Right atrium auricular region (tissue), 2 donors: ENCODE results near the gene CEP72. TPM values are rescaled to one million over a fixed set of nuclear protein-coding genes. Genes with fewer than 3 reads are reported as not detected.

ENCODE experiments used
- DNase-seq: peaks from one replicate; pipeline ENCODE4 v3.0.0-alpha.2; 2019; ENCODE audit warnings: low spot score
- H3K27ac ChIP-seq, 2 donors: fragments of 200-600 bp; sonication (generic); 1 replicate in 1 of 2; 2 replicates in 1 of 2; pipeline ENCODE4 v1.5.1; 2016 to 2019
- H3K27me3 ChIP-seq, 2 donors: fragments of 200-600 bp; sonication (generic); one replicate each; pipeline versions ENCODE4 v1.5.1 to v1.6.0; 2017 to 2019
- H3K36me3 ChIP-seq: fragments of 200-600 bp; sonication (generic); one replicate; pipeline ENCODE4 v1.5.1; 2016
- H3K4me1 ChIP-seq, 2 donors: fragments of 200-600 bp; sonication (generic); one replicate each; pipeline versions ENCODE4 v1.5.1 to v1.6.0; 2017 to 2019
- H3K4me3 ChIP-seq, 2 donors: fragments of 200-600 bp; sonication (generic); 1 replicate in 1 of 2; 2 replicates in 1 of 2; pipeline ENCODE4 v1.5.1; 2017 to 2019; ENCODE audit warnings: mild to moderate bottlenecking in 1 of 2, moderate library complexity in 1 of 2
- H3K9me3 ChIP-seq, 2 donors: fragments of 200-600 bp; sonication (generic); one replicate each; pipeline ENCODE4 v1.5.1; 2019
- total RNA-seq, 2 donors: library from RNA; depleted of rRNA; stranded (reverse); fragments of >200 nt; gene quantifications; one replicate each; pipeline ENCODE4 v1.1.0, GENCODE V29; 2016
- TF ChIP-seq, protein P1 (sequence below), 2 donors: fragments of 200-600 bp; sonication (generic); IDR thresholded peaks; one replicate each; pipeline ENCODE4 v1.5.1; 2019; ENCODE audit warnings: antibody characterized with exemption in 2 of 2

The CEP72 gene
- total RNA-seq, 2 donors from 2014 or later = 0.41 to 1.0 TPM

DNA sequence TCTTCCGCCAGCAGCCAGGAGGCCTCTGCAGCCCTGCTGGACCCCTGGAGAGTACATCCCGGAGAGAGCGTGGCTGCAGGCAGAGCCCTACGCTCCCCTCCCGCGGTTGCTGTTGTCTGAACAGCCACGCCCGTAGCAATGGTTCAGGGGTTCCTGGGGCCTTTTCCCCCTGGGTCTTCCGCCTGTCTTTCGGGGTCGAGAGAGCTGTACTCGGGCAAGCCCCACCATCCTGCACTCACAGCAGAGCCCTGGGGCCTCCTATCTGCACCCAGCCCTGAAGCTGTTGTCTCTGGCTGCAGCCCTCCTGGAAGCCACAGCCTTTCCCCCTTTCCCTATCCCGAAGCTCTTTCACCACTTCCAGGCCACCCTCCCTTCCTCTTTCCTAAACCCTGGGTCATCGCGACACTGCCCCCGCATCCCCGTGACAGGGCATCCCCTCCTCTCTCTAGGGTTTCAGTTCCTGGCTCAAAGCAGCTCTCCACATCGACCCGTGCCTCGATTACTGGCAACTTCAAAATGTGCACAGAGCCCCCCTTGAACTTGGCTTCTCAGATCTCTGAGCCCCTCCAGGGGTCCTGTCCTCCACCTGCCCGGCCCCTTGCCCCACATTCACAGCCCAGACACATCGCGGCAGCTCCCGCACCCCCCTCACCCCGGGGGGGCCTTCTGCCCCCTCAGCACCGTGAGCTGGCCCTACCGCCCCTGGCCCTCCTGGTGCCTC is 43.9 kb upstream of the CEP72 start:
- TF ChIP-seq, protein P1, sequence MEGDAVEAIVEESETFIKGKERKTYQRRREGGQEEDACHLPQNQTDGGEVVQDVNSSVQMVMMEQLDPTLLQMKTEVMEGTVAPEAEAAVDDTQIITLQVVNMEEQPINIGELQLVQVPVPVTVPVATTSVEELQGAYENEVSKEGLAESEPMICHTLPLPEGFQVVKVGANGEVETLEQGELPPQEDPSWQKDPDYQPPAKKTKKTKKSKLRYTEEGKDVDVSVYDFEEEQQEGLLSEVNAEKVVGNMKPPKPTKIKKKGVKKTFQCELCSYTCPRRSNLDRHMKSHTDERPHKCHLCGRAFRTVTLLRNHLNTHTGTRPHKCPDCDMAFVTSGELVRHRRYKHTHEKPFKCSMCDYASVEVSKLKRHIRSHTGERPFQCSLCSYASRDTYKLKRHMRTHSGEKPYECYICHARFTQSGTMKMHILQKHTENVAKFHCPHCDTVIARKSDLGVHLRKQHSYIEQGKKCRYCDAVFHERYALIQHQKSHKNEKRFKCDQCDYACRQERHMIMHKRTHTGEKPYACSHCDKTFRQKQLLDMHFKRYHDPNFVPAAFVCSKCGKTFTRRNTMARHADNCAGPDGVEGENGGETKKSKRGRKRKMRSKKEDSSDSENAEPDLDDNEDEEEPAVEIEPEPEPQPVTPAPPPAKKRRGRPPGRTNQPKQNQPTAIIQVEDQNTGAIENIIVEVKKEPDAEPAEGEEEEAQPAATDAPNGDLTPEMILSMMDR (IDR thresholded peaks at IDR 0.05) = no peak
- no peaks in the 10 kb centered on the region for H3K36me3 ChIP-seq
- H3K27me3 ChIP-seq = peaks cover 0 to 5% of the 10 kb centered on the region in 2 donors
- no peak overlapping the region for H3K27ac ChIP-seq
- DNase-seq = no peak
- no peak overlapping the region for H3K4me3 ChIP-seq
- no peaks in the 10 kb centered on the region for H3K4me1 ChIP-seq
- H3K9me3 ChIP-seq = peaks cover 0 to 5% of the 10 kb centered on the region in 2 donors

DNA sequence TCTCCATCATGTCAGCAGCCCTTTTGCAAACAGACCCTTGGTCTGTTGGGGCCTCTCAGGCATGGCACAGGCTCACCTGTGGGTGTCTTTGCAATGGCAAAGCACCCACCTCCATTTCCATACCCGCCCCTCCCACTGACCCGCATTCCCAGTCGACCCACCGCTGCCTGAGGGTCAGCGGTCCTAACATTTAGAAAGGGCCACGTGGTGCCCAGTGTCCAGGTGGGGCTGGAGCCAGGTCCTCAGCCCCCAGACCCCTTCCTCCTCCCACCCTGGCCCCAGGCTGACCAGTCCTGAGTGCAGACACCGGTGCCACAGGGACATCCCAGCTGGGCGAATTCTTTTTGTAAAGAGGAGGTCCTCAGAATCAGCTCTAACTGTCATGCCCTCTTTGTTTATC is 43.3 kb upstream of the CEP72 start:
- H3K9me3 ChIP-seq = peaks cover 0 to 5% of the 10 kb centered on the region in 2 donors
- H3K4me3 ChIP-seq = no peak overlapping the region
- no peaks in the 10 kb centered on the region for H3K36me3 ChIP-seq
- H3K27me3 ChIP-seq = peaks cover 0 to 5% of the 10 kb centered on the region in 2 donors
- H3K27ac ChIP-seq = no peak overlapping the region
- no peak for DNase-seq
- TF ChIP-seq, protein P1 (IDR thresholded peaks at IDR 0.05) = no peak
- H3K4me1 ChIP-seq = no peaks in the 10 kb centered on the region

DNA sequence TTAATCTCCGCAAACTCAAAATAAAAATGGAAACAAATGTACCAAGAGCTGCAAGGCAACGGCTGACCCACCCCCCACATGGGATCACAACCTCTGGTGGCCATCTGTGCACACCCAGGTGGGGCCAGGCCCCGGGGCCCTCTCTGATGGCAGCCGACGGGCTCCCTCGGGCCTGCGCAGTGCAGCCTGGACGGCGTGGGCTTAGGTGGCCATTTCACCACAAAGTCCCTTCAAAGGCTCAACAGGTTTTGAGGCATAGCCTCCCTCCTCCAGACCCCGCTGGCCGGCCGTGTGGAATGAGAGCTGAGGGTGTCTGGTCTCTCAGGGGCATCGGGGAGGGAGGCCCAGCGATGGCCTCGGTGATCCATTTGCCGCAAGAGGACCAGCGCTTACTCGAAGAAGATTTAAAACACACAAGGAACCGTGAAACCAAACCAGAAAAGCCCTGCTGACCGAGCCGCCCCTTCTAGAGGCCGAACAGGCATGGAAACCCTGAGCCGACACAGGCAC is 42.7 kb upstream of the CEP72 start:
- DNase-seq = no peak
- Histone ChIP-seq H3K27ac (no peak overlapping the region), H3K4me1 (no peaks in the 10 kb centered on the region), H3K27me3 (peaks cover 0 to 5% of the 10 kb centered on the region in 2 donors), H3K36me3 (no peaks in the 10 kb centered on the region), H3K9me3 (peaks cover 0 to 5% of the 10 kb centered on the region in 2 donors), H3K4me3 (no peak overlapping the region)
- TF ChIP-seq, protein P1 (IDR thresholded peaks at IDR 0.05) = no peak

DNA sequence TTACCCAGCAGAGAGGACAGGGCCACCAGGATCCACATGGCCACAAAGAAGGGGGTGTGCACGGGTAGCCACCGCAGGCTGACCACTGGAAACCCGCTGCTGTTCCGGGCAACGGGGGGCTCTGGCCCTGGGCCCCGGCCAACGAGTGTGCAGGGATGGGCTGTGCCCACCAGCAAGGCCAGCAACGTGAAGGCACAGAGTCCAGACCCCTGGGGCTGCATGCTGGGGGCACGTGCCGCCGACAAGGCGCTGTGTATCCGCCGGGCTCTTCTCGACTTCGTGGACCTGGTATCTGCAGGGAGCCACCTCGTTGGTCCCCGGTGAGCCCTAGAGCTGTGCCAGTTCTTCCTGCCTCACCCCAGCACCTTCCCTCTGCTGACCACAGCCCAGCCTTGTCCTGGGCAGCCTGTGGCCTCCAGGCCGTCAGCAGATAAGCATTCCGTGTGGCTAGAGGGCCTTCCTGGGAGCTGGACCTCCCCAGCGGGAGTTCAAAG is 42.2 kb upstream of the CEP72 start:
- Histone ChIP-seq H3K27me3 (peaks cover 0 to 5% of the 10 kb centered on the region in 2 donors), H3K36me3 (no peaks in the 10 kb centered on the region), H3K27ac (no peak overlapping the region), H3K4me1 (no peaks in the 10 kb centered on the region), H3K9me3 (peaks cover 0 to 5% of the 10 kb centered on the region in 2 donors), H3K4me3 (no peak overlapping the region)
- DNase-seq = no peak
- TF ChIP-seq, protein P1 (IDR thresholded peaks at IDR 0.05) = no peak

DNA sequence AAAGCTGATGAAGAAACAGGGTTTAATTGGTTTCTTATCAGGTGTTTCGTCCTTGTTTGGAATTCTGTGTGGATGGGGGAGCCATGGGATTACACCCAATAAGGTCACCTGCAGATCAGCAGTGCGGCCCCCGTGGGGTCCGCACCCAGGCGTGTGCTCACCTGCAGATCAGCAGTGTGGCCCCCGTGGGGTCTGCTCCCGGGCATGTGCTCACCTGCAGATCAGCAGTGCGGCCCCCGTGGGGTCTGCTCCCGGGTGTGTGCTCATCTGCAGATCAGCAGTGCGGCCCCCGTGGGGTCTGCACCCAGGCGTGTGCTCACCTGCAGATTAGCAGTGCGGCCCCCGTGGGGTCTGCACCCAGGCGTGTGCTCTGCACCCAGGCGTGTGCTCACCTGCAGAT is 41.7 kb upstream of the CEP72 start:
- no peak overlapping the region for H3K4me3 ChIP-seq
- TF ChIP-seq, protein P1 (IDR thresholded peaks at IDR 0.05) = no peak
- H3K27me3 ChIP-seq = peaks cover 0 to 5% of the 10 kb centered on the region in 2 donors
- peaks cover 0 to 9% of the 10 kb centered on the region in 2 donors for H3K9me3 ChIP-seq
- no peak for DNase-seq
- H3K4me1 ChIP-seq = no peaks in the 10 kb centered on the region
- no peak overlapping the region for H3K27ac ChIP-seq
- no peaks in the 10 kb centered on the region for H3K36me3 ChIP-seq
